ENCODE measurements around the gene USP27X. TPM values are rescaled to one million over a fixed set of nuclear protein-coding genes. Genes with fewer than 3 reads are reported as not detected.
A peak's percentile ranks its signal among the peaks of the same experiment; 100 is the strongest.

USP27X gene
- total and polyA plus RNA-seq, 9 donors = 2.4 to 15.1 (median 6.7) TPM

DNA sequence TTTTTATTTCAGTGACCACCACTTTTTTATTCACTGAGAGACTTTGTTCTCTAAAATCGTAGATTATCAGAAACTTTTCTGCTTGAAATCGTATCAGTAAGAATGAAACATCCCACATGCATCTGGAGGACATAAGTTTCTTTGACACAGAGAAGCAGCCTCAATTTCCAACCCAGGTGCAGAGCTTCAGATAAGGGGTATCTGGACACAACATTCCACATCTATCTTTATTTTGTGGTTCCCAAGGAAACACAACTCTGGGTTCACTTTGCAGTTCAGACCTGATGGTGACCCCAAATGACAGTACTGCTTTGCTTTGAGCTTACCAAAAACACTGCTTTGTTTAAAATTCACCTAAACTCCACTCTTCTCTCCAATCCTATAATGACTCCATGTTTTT lies 41.8 kb downstream of the USP27X start:
- no peak for DNase-seq
- Histone ChIP-seq H3K4me3 (no peak overlapping the region), H3K4me1 (ENCODE audit: insufficient read depth) (peaks cover 2% of the 10 kb centered on the region), H3K9me3 (no peaks in the 10 kb centered on the region), H3K27me3 (no peaks in the 10 kb centered on the region), H3K27ac (no peak overlapping the region), H3K36me3 (no peaks in the 10 kb centered on the region)
- WGBS, 3 donors = 14 to 25% (median 21%) methylated on average over 2 of the region's 2 CpGs
- intact Hi-C loops (cut with DNase I) = no loop called here
- no peak for TF ChIP-seq POLR2A (IDR thresholded peaks at IDR 0.05)
- TF ChIP-seq, protein P1, sequence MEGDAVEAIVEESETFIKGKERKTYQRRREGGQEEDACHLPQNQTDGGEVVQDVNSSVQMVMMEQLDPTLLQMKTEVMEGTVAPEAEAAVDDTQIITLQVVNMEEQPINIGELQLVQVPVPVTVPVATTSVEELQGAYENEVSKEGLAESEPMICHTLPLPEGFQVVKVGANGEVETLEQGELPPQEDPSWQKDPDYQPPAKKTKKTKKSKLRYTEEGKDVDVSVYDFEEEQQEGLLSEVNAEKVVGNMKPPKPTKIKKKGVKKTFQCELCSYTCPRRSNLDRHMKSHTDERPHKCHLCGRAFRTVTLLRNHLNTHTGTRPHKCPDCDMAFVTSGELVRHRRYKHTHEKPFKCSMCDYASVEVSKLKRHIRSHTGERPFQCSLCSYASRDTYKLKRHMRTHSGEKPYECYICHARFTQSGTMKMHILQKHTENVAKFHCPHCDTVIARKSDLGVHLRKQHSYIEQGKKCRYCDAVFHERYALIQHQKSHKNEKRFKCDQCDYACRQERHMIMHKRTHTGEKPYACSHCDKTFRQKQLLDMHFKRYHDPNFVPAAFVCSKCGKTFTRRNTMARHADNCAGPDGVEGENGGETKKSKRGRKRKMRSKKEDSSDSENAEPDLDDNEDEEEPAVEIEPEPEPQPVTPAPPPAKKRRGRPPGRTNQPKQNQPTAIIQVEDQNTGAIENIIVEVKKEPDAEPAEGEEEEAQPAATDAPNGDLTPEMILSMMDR (IDR thresholded peaks at IDR 0.05) = no peak
- TF ChIP-seq EP300 (IDR thresholded peaks at IDR 0.05) = no peak

GRCh38 chrX:49922291-49923241 lies 43.3 kb downstream of the USP27X start, which contains the start of gene CLCN5:
Gene CLCN5, plus strand, starts transcription at chrX:49922596. Its CDS starts 2,703 bp downstream, at chrX:49925299.
- Histone ChIP-seq H3K4me3 (peak within 1 kb of the TSS; percentile 77), H3K27me3 (no peaks in the 10 kb centered on the region), H3K9me3 (no peaks in the 10 kb centered on the region), H3K27ac (peak within 1 kb of the TSS; percentile 31 to 58), H3K4me1 (ENCODE audit: insufficient read depth) (peaks cover 2% of the 10 kb centered on the region), H3K36me3 (no peaks in the 10 kb centered on the region)
- intact Hi-C loops (cut with DNase I) = no loop called here
- DNase-seq = peak; percentile 95 to 97 (median 95)
- TF ChIP-seq POLR2A (IDR thresholded peaks at IDR 0.05) = peak; percentile 43
- TF ChIP-seq, protein P1 (IDR thresholded peaks at IDR 0.05) = no peak
- 29 to 48% (median 43%) methylated on average over 51 to 83 of the region's 83 CpGs for WGBS, 3 donors

DNA sequence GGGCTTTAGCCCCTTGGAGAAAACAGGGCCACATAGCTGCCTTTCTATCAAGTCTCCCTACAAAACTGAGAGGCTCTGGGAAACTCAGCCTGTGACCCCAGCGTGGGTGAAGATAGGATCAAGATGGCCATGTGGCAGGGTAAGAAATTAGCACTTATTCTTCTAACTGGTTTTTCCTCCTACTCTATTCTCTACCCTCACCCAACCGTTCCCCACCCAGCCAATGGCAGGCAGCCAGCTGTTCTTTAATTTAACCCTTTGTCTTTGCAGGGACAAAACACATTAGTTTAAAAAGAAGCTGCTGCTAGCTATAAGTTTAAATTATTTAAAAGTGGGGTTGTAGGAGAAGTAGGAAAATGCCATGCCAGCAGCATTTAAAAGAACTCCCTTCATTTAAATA lies 45.9 kb downstream of the USP27X start:
- intact Hi-C loops (cut with DNase I) = no loop called here
- no peaks in the 10 kb centered on the region for H3K9me3 ChIP-seq
- H3K27me3 ChIP-seq = no peaks in the 10 kb centered on the region
- no peak overlapping the region for H3K4me3 ChIP-seq
- 34 to 40% (median 34%) methylated on average over 2 of the region's 2 CpGs for WGBS, 3 donors
- TF ChIP-seq POLR2A (IDR thresholded peaks at IDR 0.05) (no peak), EP300 (IDR thresholded peaks at IDR 0.05) (no peak)
- TF ChIP-seq, protein P1 (IDR thresholded peaks at IDR 0.05) = no peak
- H3K4me1 ChIP-seq (ENCODE audit: insufficient read depth) = peaks cover 2% of the 10 kb centered on the region
- DNase-seq = no peak
- no peaks in the 10 kb centered on the region for H3K36me3 ChIP-seq
- H3K27ac ChIP-seq = no peak overlapping the region

- Histone ChIP-seq H3K27me3 (no peaks in the 10 kb centered on the region), H3K36me3 (no peaks in the 10 kb centered on the region), H3K27ac (no peak overlapping the region), H3K4me3 (no peak overlapping the region), H3K9me3 (no peaks in the 10 kb centered on the region), H3K4me1 (ENCODE audit: insufficient read depth) (no peaks in the 10 kb centered on the region)
- intact Hi-C loops (cut with DNase I) = no loop called here
- TF ChIP-seq EP300 (IDR thresholded peaks at IDR 0.05) (no peak), POLR2A (IDR thresholded peaks at IDR 0.05) (no peak)
- TF ChIP-seq, protein P1 (IDR thresholded peaks at IDR 0.05) = no peak
- 18 to 32% (median 25%) methylated on average over 1 of the region's 1 CpG for WGBS, 3 donors
- no peak for DNase-seq
Measured at GRCh38 chrX:49930039-49930438, 50.8 kb downstream of the USP27X start.

Other genes with a start within 250 kb of the USP27X start
- gene PAGE1, start 183.5 kb upstream of the USP27X start, total RNA-seq = not detected
- gene PAGE1, start 183.5 kb upstream of the USP27X start, polyA plus RNA-seq = not detected
- gene PAGE4, start 50.2 kb upstream of the USP27X start, total RNA-seq = 1 to 10 TPM in 2 of 7 donors, under 1 TPM in 1, not detected in 4; 0.71 to 9.2 (median 8.7) TPM
- 1 to 10 TPM; 3.0 to 8.0 TPM for gene PAGE4, start 50.2 kb upstream of the USP27X start, polyA plus RNA-seq
- 10 to 100 TPM in 6 of 7 donors, 1 to 10 TPM in 1; 6.0 to 26.5 (median 18.4) TPM for gene CLCN5, start 43.1 kb downstream of the USP27X start, total RNA-seq
- gene CLCN5, start 43.1 kb downstream of the USP27X start, polyA plus RNA-seq = 1 to 10 TPM; 1.4 to 7.3 TPM